Liver (tissue), 3 donors: ENCODE data around the gene DMRTA2.

Experiments used
- FOXA1 ChIP-seq: IDR thresholded peaks from 2 replicates; pipeline ENCODE4 v1.6.1; 2016; ENCODE audit warnings: antibody characterized with exemption
- GABPA ChIP-seq, 2 donors: IDR thresholded peaks in 1 of 2; conservative IDR thresholded peaks in 1 of 2; 2 replicates each; pipeline ENCODE4 v1.6.1; 2016; ENCODE audit warnings: antibody characterized with exemption in 2 of 2, mild to moderate bottlenecking in 1 of 2, moderate library complexity in 1 of 2
- HNF4G ChIP-seq: IDR thresholded peaks from 2 replicates; pipeline ENCODE4 v1.6.1; 2016; ENCODE audit warnings: antibody characterized with exemption
- TAF1 ChIP-seq: conservative IDR thresholded peaks from 2 replicates; pipeline ENCODE4 v1.6.1; 2016; ENCODE audit warnings: antibody characterized with exemption, mild to moderate bottlenecking
- YY1 ChIP-seq: IDR thresholded peaks from 2 replicates; pipeline ENCODE4 v1.6.1; 2016; ENCODE audit warnings: antibody characterized with exemption, mild to moderate bottlenecking
- TF ChIP-seq, protein P1 (sequence below): fragments of 150-350 bp; IDR thresholded peaks from 2 replicates; pipeline ENCODE4 v1.5.1; 2017; ENCODE audit warnings: improper control_type of control experiment, low read depth, low read length; ENCODE audit not compliant: missing input control
- TF ChIP-seq, protein P2 (sequence below): IDR thresholded peaks from 2 replicates; pipeline ENCODE4 v1.6.1; 2016; ENCODE audit warnings: antibody characterized with exemption
- TF ChIP-seq, protein P3 (sequence below): IDR thresholded peaks from 2 replicates; pipeline ENCODE4 v1.6.1; 2016; ENCODE audit warnings: antibody characterized with exemption, mild to moderate bottlenecking
- donor health status: healthy.
- donor health status: healthy.

DNA sequence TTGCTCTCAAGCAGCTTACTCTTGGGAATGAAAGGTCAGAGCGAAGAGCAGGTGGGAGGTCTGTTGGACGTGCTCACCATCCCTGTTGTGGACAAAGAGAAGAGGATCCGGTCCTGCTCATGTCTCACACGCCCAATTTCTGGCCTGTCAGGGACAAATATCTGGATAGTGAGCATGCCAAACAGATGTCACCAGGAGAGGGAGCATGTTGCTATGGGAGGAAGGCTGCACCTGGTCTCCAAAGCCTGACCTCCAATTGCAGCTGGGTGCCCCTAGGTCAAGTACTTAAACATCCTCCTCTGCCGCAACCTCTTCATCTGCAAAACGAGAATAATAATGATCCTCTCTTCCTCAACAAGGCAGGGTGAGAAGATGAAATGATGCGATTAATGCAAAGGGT, 53.4 kb downstream of the DMRTA2 start:
- no peak for TF ChIP-seq TAF1
- TF ChIP-seq, protein P1, sequence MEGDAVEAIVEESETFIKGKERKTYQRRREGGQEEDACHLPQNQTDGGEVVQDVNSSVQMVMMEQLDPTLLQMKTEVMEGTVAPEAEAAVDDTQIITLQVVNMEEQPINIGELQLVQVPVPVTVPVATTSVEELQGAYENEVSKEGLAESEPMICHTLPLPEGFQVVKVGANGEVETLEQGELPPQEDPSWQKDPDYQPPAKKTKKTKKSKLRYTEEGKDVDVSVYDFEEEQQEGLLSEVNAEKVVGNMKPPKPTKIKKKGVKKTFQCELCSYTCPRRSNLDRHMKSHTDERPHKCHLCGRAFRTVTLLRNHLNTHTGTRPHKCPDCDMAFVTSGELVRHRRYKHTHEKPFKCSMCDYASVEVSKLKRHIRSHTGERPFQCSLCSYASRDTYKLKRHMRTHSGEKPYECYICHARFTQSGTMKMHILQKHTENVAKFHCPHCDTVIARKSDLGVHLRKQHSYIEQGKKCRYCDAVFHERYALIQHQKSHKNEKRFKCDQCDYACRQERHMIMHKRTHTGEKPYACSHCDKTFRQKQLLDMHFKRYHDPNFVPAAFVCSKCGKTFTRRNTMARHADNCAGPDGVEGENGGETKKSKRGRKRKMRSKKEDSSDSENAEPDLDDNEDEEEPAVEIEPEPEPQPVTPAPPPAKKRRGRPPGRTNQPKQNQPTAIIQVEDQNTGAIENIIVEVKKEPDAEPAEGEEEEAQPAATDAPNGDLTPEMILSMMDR: peak; percentile 8
- TF ChIP-seq YY1: no peak
- TF ChIP-seq FOXA1: no peak
- no peak for TF ChIP-seq GABPA (IDR thresholded peaks at IDR 0.05 in 1 of 2, conservative IDR thresholded peaks at IDR 0.05 in 1 of 2)
- TF ChIP-seq, protein P2, sequence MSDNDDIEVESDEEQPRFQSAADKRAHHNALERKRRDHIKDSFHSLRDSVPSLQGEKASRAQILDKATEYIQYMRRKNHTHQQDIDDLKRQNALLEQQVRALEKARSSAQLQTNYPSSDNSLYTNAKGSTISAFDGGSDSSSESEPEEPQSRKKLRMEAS: no peak
- TF ChIP-seq, protein P3, sequence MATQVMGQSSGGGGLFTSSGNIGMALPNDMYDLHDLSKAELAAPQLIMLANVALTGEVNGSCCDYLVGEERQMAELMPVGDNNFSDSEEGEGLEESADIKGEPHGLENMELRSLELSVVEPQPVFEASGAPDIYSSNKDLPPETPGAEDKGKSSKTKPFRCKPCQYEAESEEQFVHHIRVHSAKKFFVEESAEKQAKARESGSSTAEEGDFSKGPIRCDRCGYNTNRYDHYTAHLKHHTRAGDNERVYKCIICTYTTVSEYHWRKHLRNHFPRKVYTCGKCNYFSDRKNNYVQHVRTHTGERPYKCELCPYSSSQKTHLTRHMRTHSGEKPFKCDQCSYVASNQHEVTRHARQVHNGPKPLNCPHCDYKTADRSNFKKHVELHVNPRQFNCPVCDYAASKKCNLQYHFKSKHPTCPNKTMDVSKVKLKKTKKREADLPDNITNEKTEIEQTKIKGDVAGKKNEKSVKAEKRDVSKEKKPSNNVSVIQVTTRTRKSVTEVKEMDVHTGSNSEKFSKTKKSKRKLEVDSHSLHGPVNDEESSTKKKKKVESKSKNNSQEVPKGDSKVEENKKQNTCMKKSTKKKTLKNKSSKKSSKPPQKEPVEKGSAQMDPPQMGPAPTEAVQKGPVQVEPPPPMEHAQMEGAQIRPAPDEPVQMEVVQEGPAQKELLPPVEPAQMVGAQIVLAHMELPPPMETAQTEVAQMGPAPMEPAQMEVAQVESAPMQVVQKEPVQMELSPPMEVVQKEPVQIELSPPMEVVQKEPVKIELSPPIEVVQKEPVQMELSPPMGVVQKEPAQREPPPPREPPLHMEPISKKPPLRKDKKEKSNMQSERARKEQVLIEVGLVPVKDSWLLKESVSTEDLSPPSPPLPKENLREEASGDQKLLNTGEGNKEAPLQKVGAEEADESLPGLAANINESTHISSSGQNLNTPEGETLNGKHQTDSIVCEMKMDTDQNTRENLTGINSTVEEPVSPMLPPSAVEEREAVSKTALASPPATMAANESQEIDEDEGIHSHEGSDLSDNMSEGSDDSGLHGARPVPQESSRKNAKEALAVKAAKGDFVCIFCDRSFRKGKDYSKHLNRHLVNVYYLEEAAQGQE: no peak
- TF ChIP-seq HNF4G: no peak
